SK-N-SH (cell line): ENCODE results near the gene HMG20A. TPM values are rescaled to one million over a fixed set of nuclear protein-coding genes. Genes with fewer than 3 reads are reported as not detected.

ENCODE experiments used
- CTCF ChIA-PET: fragments of 300-600, 350-600 bp; formaldehyde crosslinking; extraction: SDS; loops from one replicate; lab custom pipeline; 2021; lab: Yijun Ruan, JAX
- POLR2A ChIA-PET: fragments of 350-600 bp; sonication (Branson Sonifier 250); formaldehyde crosslinking; extraction: SDS; loops from one replicate; lab custom pipeline; 2020; ENCODE audit warnings: antibody characterized with exemption, inconsistent platforms; lab: Yijun Ruan, JAX
- DNase-seq: peaks from one replicate; pipeline ENCODE4 v3.0.0; 2012
- H2AFZ ChIP-seq: fragments of 200-600 bp; sonication (generic); 2 replicates; pipeline ENCODE4 v1.8.1; 2016; ENCODE audit warnings: antibody characterized with exemption, mild to moderate bottlenecking, low read depth
- H3F3A ChIP-seq: fragments of 200-600 bp; sonication (generic); replicated peaks from 2 replicates; pipeline ENCODE3; 2016; ENCODE audit warnings: antibody characterized with exemption, mild to moderate bottlenecking; ENCODE audit not compliant: insufficient read depth
- H3K27ac ChIP-seq, 2 experiments: fragments of 200-500 bp in 1 of 2; fragments of 200-600 bp in 1 of 2; sonication (Bioruptor generic) in 1 of 2; sonication (generic), shearing (Covaris generic) in 1 of 2; 2 replicates each; pipeline versions ENCODE4 v1.5.1 to v1.6.1; 2014 to 2016; ENCODE audit warnings: low read depth in 2 of 2, inconsistent platforms in 1 of 2, low read length in 1 of 2, mild to moderate bottlenecking in 1 of 2, mixed read lengths in 1 of 2
- H3K27me3 ChIP-seq: fragments of 200-600 bp; sonication (generic), shearing (Covaris generic); 2 replicates; pipeline ENCODE4 v1.6.1; 2016; ENCODE audit warnings: mixed run types; ENCODE audit not compliant: insufficient read depth
- H3K36me3 ChIP-seq, 2 experiments: fragments of 200-500 bp in 1 of 2; fragments of 200-600 bp in 1 of 2; sonication (Bioruptor generic) in 1 of 2; sonication (generic) in 1 of 2; replicated peaks in 1 of 2; 2 replicates each; pipeline versions ENCODE3 to v1.5.1; 2014 to 2016; ENCODE audit warnings: low read length in 1 of 2, mild to moderate bottlenecking in 1 of 2; ENCODE audit not compliant: insufficient read depth in 2 of 2, control insufficient read depth in 1 of 2
- H3K4me1 ChIP-seq, 2 experiments: fragments of 200-500 bp in 1 of 2; fragments of 200-600 bp in 1 of 2; sonication (Bioruptor generic) in 1 of 2; sonication (generic), shearing (Covaris generic) in 1 of 2; 2 replicates each; pipeline versions ENCODE4 v1.5.1 to v1.6.1; 2014 to 2016; ENCODE audit warnings: low read depth in 1 of 2, low read length in 1 of 2, mixed run types in 1 of 2; ENCODE audit not compliant: insufficient read depth in 2 of 2, control insufficient read depth in 1 of 2
- H3K4me2 ChIP-seq: fragments of 200-600 bp; sonication (generic), shearing (Covaris generic); 2 replicates; pipeline ENCODE4 v1.6.1; 2017; ENCODE audit warnings: mixed run types
- H3K4me3 ChIP-seq, 2 experiments: fragments of 200-500 bp in 1 of 2; fragments of 200-600 bp in 1 of 2; sonication (Bioruptor generic) in 1 of 2; sonication (generic), shearing (Covaris generic) in 1 of 2; 2 replicates each; pipeline versions ENCODE4 v1.5.1 to v1.8.1; 2014 to 2016; ENCODE audit warnings: low read depth in 2 of 2, inconsistent platforms in 1 of 2, low read length in 1 of 2, mild to moderate bottlenecking in 1 of 2, mixed read lengths in 1 of 2, moderate library complexity in 1 of 2
- H3K79me2 ChIP-seq: fragments of 200-600 bp; sonication (generic); 2 replicates; pipeline ENCODE4 v1.8.1; 2017; ENCODE audit warnings: mild to moderate bottlenecking; ENCODE audit not compliant: insufficient read depth
- H3K9ac ChIP-seq: fragments of 200-600 bp; sonication (generic); 2 replicates; pipeline ENCODE4 v1.6.1; 2017; ENCODE audit warnings: mixed run types
- H3K9me2 ChIP-seq: fragments of 200-600 bp; sonication (generic); 2 replicates; pipeline ENCODE4 v1.6.1; 2017; ENCODE audit warnings: mixed run types
- H3K9me3 ChIP-seq: fragments of 200-600 bp; sonication (generic); 2 replicates; pipeline ENCODE4 v1.6.1; 2017; ENCODE audit warnings: mixed run types, mild to moderate bottlenecking, moderate library complexity
- H4K20me1 ChIP-seq: fragments of 200-600 bp; sonication (generic); 2 replicates; pipeline ENCODE4 v1.6.1; 2017; ENCODE audit warnings: mild to moderate bottlenecking, mixed run types; ENCODE audit not compliant: insufficient read depth
- CHD2 ChIP-seq: fragments of 150-350 bp; IDR thresholded peaks from 2 replicates; pipeline ENCODE4 v1.6.1; 2018; ENCODE audit warnings: low read length; ENCODE audit not compliant: partially characterized antibody
- CTCF ChIP-seq: fragments of 200-600 bp; sonication (generic); IDR thresholded peaks from 2 replicates; pipeline ENCODE4 v1.6.1; 2017; ENCODE audit warnings: antibody characterized with exemption, mild to moderate bottlenecking, moderate library complexity
- ELF1 ChIP-seq: IDR thresholded peaks from 2 replicates; pipeline ENCODE4 v1.4.0; 2012
- EP300 ChIP-seq, 2 experiments: IDR thresholded peaks; 2 replicates each; pipeline versions ENCODE4 v1.4.0 to v1.6.1; 2012; ENCODE audit warnings: borderline replicate concordance in 1 of 2, low read depth in 1 of 2, low read length in 1 of 2
- FOSL2 ChIP-seq: IDR thresholded peaks from 2 replicates; pipeline ENCODE4 v1.4.0; 2012; ENCODE audit warnings: low read depth, mild to moderate bottlenecking, moderate library complexity, borderline replicate concordance
- FOXM1 ChIP-seq: IDR thresholded peaks from 2 replicates; pipeline ENCODE4 v1.4.0; 2012; ENCODE audit warnings: low read depth, mild to moderate bottlenecking
- GATA2 ChIP-seq: sonication (generic); formaldehyde crosslinking; IDR thresholded peaks from 2 replicates; pipeline ENCODE4 v1.5.0; 2020; ENCODE audit warnings: mild to moderate bottlenecking, missing genetic modification reagents
- MAX ChIP-seq: IDR thresholded peaks from 2 replicates; pipeline ENCODE4 v1.4.0; 2012; ENCODE audit warnings: low read depth
- NFIC ChIP-seq: IDR thresholded peaks from 2 replicates; pipeline ENCODE4 v1.4.0; 2012; ENCODE audit warnings: borderline replicate concordance
- POLR2AphosphoS5 ChIP-seq: IDR thresholded peaks from 2 replicates; pipeline ENCODE4 v1.6.1; 2012; ENCODE audit warnings: low read depth, low read length
- RAD21 ChIP-seq: IDR thresholded peaks from 2 replicates; pipeline ENCODE4 v1.6.1; 2012; ENCODE audit warnings: mild to moderate bottlenecking, low read length
- RFX5 ChIP-seq: IDR thresholded peaks from 2 replicates; pipeline ENCODE4 v1.6.1; 2012; ENCODE audit warnings: mild to moderate bottlenecking, improper control_type of control experiment, low read length
- RXRA ChIP-seq: IDR thresholded peaks from 2 replicates; pipeline ENCODE4 v1.4.0; 2012; ENCODE audit warnings: low read depth, mild to moderate bottlenecking, borderline replicate concordance
- SIN3A ChIP-seq: IDR thresholded peaks from 2 replicates; pipeline ENCODE4 v1.6.1; 2012; ENCODE audit warnings: low read depth, mild to moderate bottlenecking, low read length, moderate library complexity, borderline replicate concordance
- SMC3 ChIP-seq: IDR thresholded peaks from 2 replicates; pipeline ENCODE4 v1.6.1; 2012; ENCODE audit warnings: low read depth, low read length, improper control_type of control experiment
- TAF1 ChIP-seq: IDR thresholded peaks from 2 replicates; pipeline ENCODE4 v1.6.1; 2012; ENCODE audit warnings: low read depth, mild to moderate bottlenecking, low read length, moderate library complexity, borderline replicate concordance
- TCF12 ChIP-seq: IDR thresholded peaks from 2 replicates; pipeline ENCODE4 v1.4.0; 2012
- TEAD4 ChIP-seq: IDR thresholded peaks from 2 replicates; pipeline ENCODE4 v1.4.0; 2012; ENCODE audit warnings: mild to moderate bottlenecking, borderline replicate concordance; ENCODE audit not compliant: insufficient read depth
- USF1 ChIP-seq: IDR thresholded peaks from 2 replicates; pipeline ENCODE4 v1.4.0; 2012; ENCODE audit warnings: low read depth, borderline replicate concordance
- ZBTB33 ChIP-seq: IDR thresholded peaks from 2 replicates; pipeline ENCODE4 v1.4.0; 2012; ENCODE audit warnings: low read depth, borderline replicate concordance
- WGBS: methylation state at CpG from one replicate; pipeline ENCODE4 v1.1.6; 2017; ENCODE audit warnings: low lambda C conversion rate; 5-methylcytosine and 5-hydroxymethylcytosine counted together
- polyA plus RNA-seq, 3 experiments: library from polyadenylated mRNA; depleted of rRNA; stranded (reverse); fragments of >200 nt; gene quantifications; 2 replicates each; pipeline ENCODE4 v1.2.3, GENCODE V29; 2012

Gene HMG20A
- polyA plus RNA-seq, 1 of the 3 experiments (the other 2 are of a cell fraction) = 27.7 TPM

- no peaks in the 10 kb centered on the region for H3K9me2 ChIP-seq
- no peak for DNase-seq
- no peak overlapping the region for H3K4me3 ChIP-seq
- H3K79me2 ChIP-seq = no peaks in the 10 kb centered on the region
- H3K27ac ChIP-seq = no peak overlapping the region
- no peak overlapping the region for H3K4me2 ChIP-seq
- TF ChIP-seq RXRA (no peak), SIN3A (no peak), GATA2 (CRISPR knock-in tag) (no peak), CHD2 (no peak), USF1 (no peak), ELF1 (no peak), EP300 (IDR thresholded peaks at IDR 0.05; ENCODE audit: borderline replicate concordance in 1 of 2, low read depth in 1 of 2, low read length in 1 of 2) (no peak), TEAD4 (no peak), POLR2AphosphoS5 (no peak), RAD21 (no peak)
- H3K36me3 ChIP-seq = no peaks in the 10 kb centered on the region
- no peaks in the 10 kb centered on the region for H3F3A ChIP-seq
- H4K20me1 ChIP-seq = no peaks in the 10 kb centered on the region
- H3K4me1 ChIP-seq = no peaks in the 10 kb centered on the region
- no peak overlapping the region for H2AFZ ChIP-seq
- H3K9ac ChIP-seq = no peak overlapping the region
- WGBS = 89% methylated on average over 12 of the region's 12 CpGs
- ChIA-PET POLR2A (no interaction called here), CTCF (interaction anchor here (0.7 to 0.8 kb wide), 3 partner anchors 25 to 165 kb away, joined by 3 to 4 read pairs (median 3); no protein-coding TSS in a partner anchor)
- H3K9me3 ChIP-seq = 0 out of 2 replicates have a peak, but pooled peaks cover 3% of the 10 kb centered on the region
- no peaks in the 10 kb centered on the region for H3K27me3 ChIP-seq
Measured at GRCh38 chr15:77516786-77517185, 96.1 kb downstream of the HMG20A start.

- no peak for DNase-seq
- TF ChIP-seq MAX = no peak
- TF ChIP-seq CTCF = no peak
- no peak for TF ChIP-seq FOSL2
- TF ChIP-seq FOXM1 = no peak
- TF ChIP-seq ZBTB33 = no peak
- TF ChIP-seq RFX5 = no peak
- no peak for TF ChIP-seq RAD21
- TF ChIP-seq TAF1 = no peak
- no peak for TF ChIP-seq SMC3
- TF ChIP-seq USF1 = no peak
- no peak for TF ChIP-seq TCF12
- no peak for TF ChIP-seq NFIC
- no peak for TF ChIP-seq CHD2
- TF ChIP-seq POLR2AphosphoS5 = no peak
- TF ChIP-seq RXRA = no peak
- POLR2A ChIA-PET = no interaction called here
- 73% methylated on average over 3 of the region's 7 CpGs for WGBS
- no peaks in the 10 kb centered on the region for H3K27me3 ChIP-seq
- H3K79me2 ChIP-seq = no peaks in the 10 kb centered on the region
- H3F3A ChIP-seq = no peaks in the 10 kb centered on the region
- no peaks in the 10 kb centered on the region for H3K4me1 ChIP-seq
- H3K9me2 ChIP-seq = no peaks in the 10 kb centered on the region
- H4K20me1 ChIP-seq = no peaks in the 10 kb centered on the region
- no peak overlapping the region for H3K9ac ChIP-seq
- H3K4me2 ChIP-seq = no peak overlapping the region
- no peaks in the 10 kb centered on the region for H3K36me3 ChIP-seq
- 0 out of 2 replicates have a peak, but pooled peaks cover 3% of the 10 kb centered on the region for H3K9me3 ChIP-seq
- no peak overlapping the region for H2AFZ ChIP-seq
- H3K27ac ChIP-seq = no peak overlapping the region
- no peak overlapping the region for H3K4me3 ChIP-seq
- CTCF ChIA-PET = interaction anchor here (1.8 kb wide), 1 partner anchor 26 kb away, joined by 5 read pairs; no protein-coding TSS in a partner anchor
Measured at GRCh38 chr15:77517579-77517978, 96.9 kb downstream of the HMG20A start.
